Gastrocnemius medialis (tissue), 4 donors: ENCODE measurements around the gene ENKD1. TPM values are rescaled to one million over a fixed set of nuclear protein-coding genes. Genes with fewer than 3 reads are reported as not detected.

ENCODE experiments used
- ATAC-seq, 2 donors: fragments of 150-250 bp; one replicate each; pipeline ENCODE4 v1.9.1; 2016
- DNase-seq, 2 donors: peaks; one replicate each; pipeline ENCODE4 v3.0.0-alpha.2; 2019
- H3K27ac ChIP-seq, 4 donors: fragments of 200-600 bp; sonication (generic); 1 replicate in 1 of 4; 2 replicates in 3 of 4; pipeline ENCODE4 v1.5.1; 2016 to 2018; ENCODE audit warnings: mild to moderate bottlenecking in 2 of 4, moderate library complexity in 1 of 4
- H3K27me3 ChIP-seq, 3 donors: fragments of 200-600 bp; sonication (generic) in 2 of 3; 1 replicate in 1 of 3; 2 replicates in 2 of 3; pipeline versions ENCODE4 v1.5.1 to v1.6.0; 2016 to 2019; ENCODE audit warnings: mild to moderate bottlenecking in 1 of 3, moderate library complexity in 1 of 3
- H3K36me3 ChIP-seq, 2 donors: fragments of 200-600 bp; sonication (generic) in 1 of 2; one replicate each; pipeline ENCODE4 v1.5.1; 2017 to 2018
- H3K4me1 ChIP-seq, 2 donors: fragments of 200-600 bp; sonication (generic) in 1 of 2; one replicate each; pipeline ENCODE4 v1.5.1; 2016 to 2017; ENCODE audit warnings: mild to moderate bottlenecking in 2 of 2
- H3K4me3 ChIP-seq, 4 donors: fragments of 200-600 bp; sonication (generic) in 3 of 4; 1 replicate in 1 of 4; 2 replicates in 3 of 4; pipeline ENCODE4 v1.5.1; 2016 to 2019; ENCODE audit warnings: mild to moderate bottlenecking in 2 of 4
- H3K9me3 ChIP-seq, 3 donors: fragments of 200-600 bp; sonication (generic) in 2 of 3; 1 replicate in 1 of 3; 2 replicates in 2 of 3; pipeline ENCODE4 v1.5.1; 2016 to 2019
- POLR2A ChIP-seq, 2 donors: fragments of 450-650 bp; IDR thresholded peaks; one replicate each; pipeline ENCODE4 v1.6.1; 2017; ENCODE audit warnings: antibody characterized with exemption in 2 of 2, mild to moderate bottlenecking in 2 of 2, moderate library complexity in 2 of 2
- in situ Hi-C, 4 donors: fragments of 200-750 bp; cut with MboI; loops; one replicate each; pipeline versions ENCODE4 v1.15.0 to v1.8.0; 2017; ENCODE audit warnings: low sequenced_read_pairs in 4 of 4
- intact Hi-C: fragments of 100-400 bp; cut with DNase I; formaldehyde crosslinking; loops from one replicate; pipeline ENCODE4 v1.15.1; 2023; ENCODE audit warnings: low total_unique reads
- total RNA-seq, 4 donors: library from RNA; depleted of rRNA; stranded (reverse); fragments of >200 nt; gene quantifications; one replicate each; pipeline versions ENCODE4 v1.1.0 to v1.2.3, GENCODE V29; 2016
- TF ChIP-seq, protein P1 (sequence below), 5 experiments: fragments of 450-650 bp in 3 of 5; fragments of 200-600 bp in 2 of 5; sonication (generic) in 2 of 5; IDR thresholded peaks in 4 of 5; conservative IDR thresholded peaks in 1 of 5; 1 replicate in 4 of 5; 2 replicates in 1 of 5; pipeline ENCODE4 v1.5.1; 2016 to 2019; ENCODE audit warnings: antibody characterized with exemption in 5 of 5, mild to moderate bottlenecking in 3 of 5, moderate library complexity in 3 of 5

The ENKD1 gene
- total RNA-seq, 4 donors from 2014 or later = 8.1 to 14.2 (median 11.2) TPM

- no peaks in the 10 kb centered on the region for H3K27me3 ChIP-seq
- intact Hi-C loops = loop anchor here (10.0 kb wide), 1 partner anchor 248 kb away; no protein-coding TSS in a partner anchor
- no peaks in the 10 kb centered on the region for H3K9me3 ChIP-seq
- H3K27ac ChIP-seq = no peak overlapping the region
- DNase-seq = no peak
- TF ChIP-seq POLR2A (IDR thresholded peaks at IDR 0.05) = no peak
- TF ChIP-seq, protein P1, sequence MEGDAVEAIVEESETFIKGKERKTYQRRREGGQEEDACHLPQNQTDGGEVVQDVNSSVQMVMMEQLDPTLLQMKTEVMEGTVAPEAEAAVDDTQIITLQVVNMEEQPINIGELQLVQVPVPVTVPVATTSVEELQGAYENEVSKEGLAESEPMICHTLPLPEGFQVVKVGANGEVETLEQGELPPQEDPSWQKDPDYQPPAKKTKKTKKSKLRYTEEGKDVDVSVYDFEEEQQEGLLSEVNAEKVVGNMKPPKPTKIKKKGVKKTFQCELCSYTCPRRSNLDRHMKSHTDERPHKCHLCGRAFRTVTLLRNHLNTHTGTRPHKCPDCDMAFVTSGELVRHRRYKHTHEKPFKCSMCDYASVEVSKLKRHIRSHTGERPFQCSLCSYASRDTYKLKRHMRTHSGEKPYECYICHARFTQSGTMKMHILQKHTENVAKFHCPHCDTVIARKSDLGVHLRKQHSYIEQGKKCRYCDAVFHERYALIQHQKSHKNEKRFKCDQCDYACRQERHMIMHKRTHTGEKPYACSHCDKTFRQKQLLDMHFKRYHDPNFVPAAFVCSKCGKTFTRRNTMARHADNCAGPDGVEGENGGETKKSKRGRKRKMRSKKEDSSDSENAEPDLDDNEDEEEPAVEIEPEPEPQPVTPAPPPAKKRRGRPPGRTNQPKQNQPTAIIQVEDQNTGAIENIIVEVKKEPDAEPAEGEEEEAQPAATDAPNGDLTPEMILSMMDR (IDR thresholded peaks at IDR 0.05 in 4 of 5, conservative IDR thresholded peaks at IDR 0.05 in 1 of 5) = no peak
- no peaks in the 10 kb centered on the region for H3K36me3 ChIP-seq
- no peak overlapping the region for H3K4me3 ChIP-seq
- no peak for ATAC-seq
- in situ Hi-C loops = loop anchor here in 1 of 4 donors (25.0 kb wide), 1 partner anchor 360 kb away; no protein-coding TSS in a partner anchor
- peaks cover 10 to 23% of the 10 kb centered on the region in 2 donors for H3K4me1 ChIP-seq
These were observed 10.4 kb upstream of the ENKD1 start for GRCh38 chr16:67676939-67677338.

- TF ChIP-seq, protein P1 (IDR thresholded peaks at IDR 0.05 in 4 of 5, conservative IDR thresholded peaks at IDR 0.05 in 1 of 5) = no peak
- no peak for TF ChIP-seq POLR2A (IDR thresholded peaks at IDR 0.05)
- in situ Hi-C loops (loop anchor here in 1 of 4 donors (25.0 kb wide), 1 partner anchor 361 kb away; no protein-coding TSS in a partner anchor), intact Hi-C loops (loop anchor here (10.0 kb wide), 1 partner anchor 248 kb away; no protein-coding TSS in a partner anchor)
- H3K27me3 ChIP-seq = no peaks in the 10 kb centered on the region
- no peak overlapping the region for H3K4me3 ChIP-seq
- H3K27ac ChIP-seq = no peak overlapping the region
- DNase-seq = no peak
- H3K36me3 ChIP-seq = no peaks in the 10 kb centered on the region
- H3K9me3 ChIP-seq = no peaks in the 10 kb centered on the region
- ATAC-seq = no peak
- peaks cover 10 to 23% of the 10 kb centered on the region in 2 donors for H3K4me1 ChIP-seq
These were observed 10.0 kb upstream of the ENKD1 start for GRCh38 chr16:67676516-67676915.

DNA sequence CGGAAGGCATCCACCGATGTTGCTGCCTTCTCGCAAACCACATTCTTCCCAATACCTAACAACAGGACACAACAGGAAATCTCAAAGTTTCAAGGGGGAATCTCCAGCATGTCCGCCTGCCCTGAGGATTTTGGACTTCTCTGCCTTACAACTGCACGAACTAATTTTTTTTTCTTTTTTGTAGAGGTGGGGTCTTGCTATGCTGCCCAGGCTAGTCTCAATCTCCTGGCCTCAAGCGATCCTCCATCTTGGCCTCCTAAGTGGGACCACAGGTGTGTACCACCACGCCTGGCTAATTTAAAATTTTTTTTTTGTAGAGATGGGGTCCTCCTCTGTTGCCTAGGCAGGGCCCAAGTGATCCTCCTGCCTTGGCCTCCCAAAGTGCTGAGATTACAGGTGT, 9.4 kb upstream of the ENKD1 start:
- Histone ChIP-seq H3K27me3 (no peaks in the 10 kb centered on the region), H3K4me1 (peaks cover 10 to 23% of the 10 kb centered on the region in 2 donors), H3K9me3 (no peaks in the 10 kb centered on the region), H3K4me3 (no peak overlapping the region), H3K27ac (no peak overlapping the region), H3K36me3 (no peaks in the 10 kb centered on the region)
- TF ChIP-seq, protein P1 (IDR thresholded peaks at IDR 0.05 in 4 of 5, conservative IDR thresholded peaks at IDR 0.05 in 1 of 5) = no peak
- no peak for TF ChIP-seq POLR2A (IDR thresholded peaks at IDR 0.05)
- ATAC-seq = no peak
- no peak for DNase-seq
- intact Hi-C loops (loop anchor here (10.0 kb wide), 1 partner anchor 249 kb away; no protein-coding TSS in a partner anchor), in situ Hi-C loops (loop anchor here in 1 of 4 donors (25.0 kb wide), 1 partner anchor 361 kb away; no protein-coding TSS in a partner anchor)

DNA sequence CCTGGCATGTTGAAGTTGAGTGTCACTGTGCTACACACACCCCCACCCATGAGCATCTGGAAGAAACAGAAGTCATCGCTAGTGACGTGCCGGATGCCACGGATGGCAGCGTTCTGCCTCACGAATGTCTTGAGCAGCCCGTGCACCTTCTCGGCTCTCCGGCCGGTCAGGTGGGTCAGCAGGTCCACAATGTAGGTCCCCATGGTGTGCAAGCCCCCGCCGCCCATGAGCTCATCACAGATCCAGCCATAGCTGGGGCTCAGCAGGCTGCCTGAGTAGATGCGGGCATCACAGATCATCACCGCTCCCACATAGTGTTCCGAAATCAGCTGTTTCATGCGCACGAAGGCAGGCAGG, 9.0 kb upstream of the ENKD1 start:
- in situ Hi-C loops (loop anchor here in 1 of 4 donors (25.0 kb wide), 1 partner anchor 362 kb away; no protein-coding TSS in a partner anchor), intact Hi-C loops (loop anchor here (10.0 kb wide), 1 partner anchor 249 kb away; no protein-coding TSS in a partner anchor)
- H3K4me1 ChIP-seq = peaks cover 10 to 23% of the 10 kb centered on the region in 2 donors
- no peaks in the 10 kb centered on the region for H3K9me3 ChIP-seq
- ATAC-seq = no peak
- no peak for DNase-seq
- no peaks in the 10 kb centered on the region for H3K27me3 ChIP-seq
- no peak overlapping the region for H3K4me3 ChIP-seq
- H3K27ac ChIP-seq = no peak overlapping the region
- H3K36me3 ChIP-seq = no peaks in the 10 kb centered on the region
- TF ChIP-seq POLR2A (IDR thresholded peaks at IDR 0.05) = no peak
- TF ChIP-seq, protein P1 (IDR thresholded peaks at IDR 0.05 in 4 of 5, conservative IDR thresholded peaks at IDR 0.05 in 1 of 5) = no peak
